Upper lobe of left lung (tissue), 6 donors: Measurements from ENCODE around the gene C4orf17. TPM values are rescaled to one million over a fixed set of nuclear protein-coding genes. Genes with fewer than 3 reads are reported as not detected.

Experiments
- ATAC-seq, 2 donors: fragments of 200-7000 bp; cut with Tn5 transposase; one replicate each; pipeline ENCODE4 v1.9.1; 2022; ENCODE audit warnings: mild to moderate bottlenecking in 2 of 2, moderate library complexity in 2 of 2; ENCODE audit not compliant: low FRiP score in 2 of 2
- DNase-seq, 2 donors: peaks; one replicate each; pipeline ENCODE4 v3.0.0-alpha.2; 2019 to 2020
- H3K27ac ChIP-seq, 4 donors: fragments of 200-600 bp; sonication (generic); one replicate each; pipeline ENCODE4 v1.5.1; 2016 to 2019
- H3K27me3 ChIP-seq, 4 donors: fragments of 200-600 bp; sonication (generic); one replicate each; pipeline ENCODE4 v1.5.1; 2017 to 2019
- H3K36me3 ChIP-seq, 4 donors: fragments of 200-600 bp; sonication (generic); one replicate each; pipeline ENCODE4 v1.5.1; 2016 to 2019
- H3K4me1 ChIP-seq, 4 donors: fragments of 200-600 bp; sonication (generic); one replicate each; pipeline ENCODE4 v1.5.1; 2018 to 2019
- H3K4me3 ChIP-seq, 4 donors: fragments of 200-600 bp; sonication (generic); one replicate each; pipeline ENCODE4 v1.5.1; 2017 to 2019; ENCODE audit warnings: mild to moderate bottlenecking in 2 of 4, moderate library complexity in 1 of 4
- H3K9me3 ChIP-seq, 4 donors: fragments of 200-600 bp; sonication (generic); one replicate each; pipeline ENCODE4 v1.5.1; 2018 to 2019
- CTCF ChIP-seq, 6 experiments: fragments of 450-650 bp in 4 of 6; fragments of 200-600 bp in 2 of 6; sonication (generic) in 2 of 6; IDR thresholded peaks; one replicate each; pipeline ENCODE4 v1.5.1; 2016 to 2019; ENCODE audit warnings: antibody characterized with exemption in 6 of 6
- EP300 ChIP-seq, 4 donors: sonication (generic); formaldehyde crosslinking; IDR thresholded peaks; one replicate each; pipeline ENCODE4 v1.5.1; 2017; ENCODE audit warnings: antibody characterized with exemption in 4 of 4, control low read depth in 2 of 4
- POLR2A ChIP-seq, 4 donors: fragments of 450-650 bp; IDR thresholded peaks; one replicate each; pipeline ENCODE4 v1.5.1; 2016 to 2017; ENCODE audit warnings: antibody characterized with exemption in 4 of 4, mild to moderate bottlenecking in 2 of 4
- POLR2AphosphoS5 ChIP-seq, 2 donors: sonication (generic); formaldehyde crosslinking; IDR thresholded peaks; one replicate each; pipeline ENCODE4 v1.5.1; 2017; ENCODE audit warnings: antibody characterized with exemption in 2 of 2
- WGBS, 2 donors: methylation state at CpG; one replicate each; pipeline ENCODE4 v1.1.5; 2017 to 2018; 5-methylcytosine and 5-hydroxymethylcytosine counted together
- total RNA-seq, 6 donors: library from RNA; depleted of rRNA in 4 of 6; stranded (reverse); fragments of >200 nt in 4 of 6; gene quantifications; one replicate each; pipeline versions ENCODE4 v1.1.0 to v1.2.1, GENCODE V29; 2016 to 2021
- donor health status: DM: no; HTN: no; CAD: no; lungs with moderate emphysema.
- donor health status: DM: no; HTN: yes; CAD: no; lungs with severe emphysema.

Gene C4orf17
- total RNA-seq, 6 donors from 2014 or later: not detected

GRCh38 chr4:99586797-99587196, 76.0 kb downstream of the C4orf17 start:
- H3K27ac ChIP-seq: no peak overlapping the region
- no peak overlapping the region for H3K4me3 ChIP-seq
- no peaks in the 10 kb centered on the region for H3K9me3 ChIP-seq
- H3K27me3 ChIP-seq: no peaks in the 10 kb centered on the region
- H3K4me1 ChIP-seq: no peaks in the 10 kb centered on the region
- DNase-seq (no peak), ATAC-seq (no peak)
- no peaks in the 10 kb centered on the region for H3K36me3 ChIP-seq
- no peak for TF ChIP-seq EP300 (IDR thresholded peaks at IDR 0.05)
- no peak for TF ChIP-seq POLR2A (IDR thresholded peaks at IDR 0.05)
- TF ChIP-seq CTCF (IDR thresholded peaks at IDR 0.05): no peak
- no peak for TF ChIP-seq POLR2AphosphoS5 (IDR thresholded peaks at IDR 0.05)
- 35 to 54% methylated on average over 1 of the region's 1 CpG for whole genome bisulfite sequencing, 2 donors

- Histone ChIP-seq H3K27me3 (no peaks in the 10 kb centered on the region), H3K4me3 (no peak overlapping the region), H3K27ac (no peak overlapping the region), H3K4me1 (no peaks in the 10 kb centered on the region), H3K9me3 (no peaks in the 10 kb centered on the region), H3K36me3 (no peaks in the 10 kb centered on the region)
- TF ChIP-seq POLR2AphosphoS5 (IDR thresholded peaks at IDR 0.05) (no peak), CTCF (IDR thresholded peaks at IDR 0.05) (no peak), POLR2A (IDR thresholded peaks at IDR 0.05) (no peak), EP300 (IDR thresholded peaks at IDR 0.05) (no peak)
- DNase-seq (no peak), ATAC-seq (no peak)
Observed at GRCh38 chr4:99587309-99587708, 76.5 kb downstream of the C4orf17 start.

GRCh38 chr4:99587803-99588202, 77.0 kb downstream of the C4orf17 start:
- no peaks in the 10 kb centered on the region for H3K4me1 ChIP-seq
- H3K36me3 ChIP-seq: no peaks in the 10 kb centered on the region
- no peak overlapping the region for H3K4me3 ChIP-seq
- H3K9me3 ChIP-seq: no peaks in the 10 kb centered on the region
- DNase-seq (no peak), ATAC-seq (no peak)
- H3K27me3 ChIP-seq: no peaks in the 10 kb centered on the region
- H3K27ac ChIP-seq: no peak overlapping the region
- whole genome bisulfite sequencing, 2 donors: 40 to 67% methylated on average over 1 of the region's 1 CpG
- no peak for TF ChIP-seq POLR2A (IDR thresholded peaks at IDR 0.05)
- no peak for TF ChIP-seq CTCF (IDR thresholded peaks at IDR 0.05)
- TF ChIP-seq POLR2AphosphoS5 (IDR thresholded peaks at IDR 0.05): no peak
- no peak for TF ChIP-seq EP300 (IDR thresholded peaks at IDR 0.05)

- no peaks in the 10 kb centered on the region for H3K9me3 ChIP-seq
- H3K4me3 ChIP-seq: no peak overlapping the region
- 88 to 94% methylated on average over 3 of the region's 3 CpGs for WGBS, 2 donors
- no peaks in the 10 kb centered on the region for H3K36me3 ChIP-seq
- H3K27ac ChIP-seq: no peak overlapping the region
- no peaks in the 10 kb centered on the region for H3K27me3 ChIP-seq
- H3K4me1 ChIP-seq: no peaks in the 10 kb centered on the region
- DNase-seq (no peak), ATAC-seq (no peak)
- TF ChIP-seq POLR2AphosphoS5 (IDR thresholded peaks at IDR 0.05) (no peak), CTCF (IDR thresholded peaks at IDR 0.05) (no peak), POLR2A (IDR thresholded peaks at IDR 0.05) (no peak), EP300 (IDR thresholded peaks at IDR 0.05) (no peak)
Observed at GRCh38 chr4:99591757-99592156, 80.9 kb downstream of the C4orf17 start.

Other genes with a start within 250 kb of the C4orf17 start
- gene ADH1A, start 220.0 kb upstream of the C4orf17 start, total RNA-seq: 1 to 10 TPM in 2 of 6 donors, not detected in 4; 1.9 to 3.4 TPM
- gene ADH1B, start 189.6 kb upstream of the C4orf17 start, total RNA-seq: 100 to 1,000 TPM; 126 to 887 (median 394) TPM
- 10 to 100 TPM in 2 of 6 donors, 1 to 10 TPM in 4; 2.0 to 57.7 (median 7.6) TPM for gene ADH1C, start 158.3 kb upstream of the C4orf17 start, total RNA-seq
- 1 to 10 TPM in 1 of 6 donors, under 1 TPM in 2, not detected in 3; 0.15 to 9.2 (median 0.30) TPM for gene ADH7, start 75.7 kb upstream of the C4orf17 start, total RNA-seq
- 10 to 100 TPM in 2 of 6 donors, 1 to 10 TPM in 3, under 1 TPM in 1; 1.00 to 22.8 (median 5.2) TPM for gene TRMT10A, start 53.0 kb downstream of the C4orf17 start, total RNA-seq
- under 1 TPM in 5 of 6 donors, not detected in 1; 0.22 to 0.79 (median 0.47) TPM for gene MTTP, start 63.8 kb downstream of the C4orf17 start, total RNA-seq
- under 1 TPM in 2 of 6 donors, not detected in 4; 0.03 TPM for gene C4orf54, start 146.8 kb downstream of the C4orf17 start, total RNA-seq